Non-pigmented ciliary epithelial cell (primary cell): Measurements from ENCODE around the gene PPP1R13B.

Source experiments
- DNase-seq: peaks from one replicate; pipeline ENCODE4 v3.0.0-alpha.2; 2010; ENCODE audit warnings: low read depth

The PPP1R13B gene

DNA sequence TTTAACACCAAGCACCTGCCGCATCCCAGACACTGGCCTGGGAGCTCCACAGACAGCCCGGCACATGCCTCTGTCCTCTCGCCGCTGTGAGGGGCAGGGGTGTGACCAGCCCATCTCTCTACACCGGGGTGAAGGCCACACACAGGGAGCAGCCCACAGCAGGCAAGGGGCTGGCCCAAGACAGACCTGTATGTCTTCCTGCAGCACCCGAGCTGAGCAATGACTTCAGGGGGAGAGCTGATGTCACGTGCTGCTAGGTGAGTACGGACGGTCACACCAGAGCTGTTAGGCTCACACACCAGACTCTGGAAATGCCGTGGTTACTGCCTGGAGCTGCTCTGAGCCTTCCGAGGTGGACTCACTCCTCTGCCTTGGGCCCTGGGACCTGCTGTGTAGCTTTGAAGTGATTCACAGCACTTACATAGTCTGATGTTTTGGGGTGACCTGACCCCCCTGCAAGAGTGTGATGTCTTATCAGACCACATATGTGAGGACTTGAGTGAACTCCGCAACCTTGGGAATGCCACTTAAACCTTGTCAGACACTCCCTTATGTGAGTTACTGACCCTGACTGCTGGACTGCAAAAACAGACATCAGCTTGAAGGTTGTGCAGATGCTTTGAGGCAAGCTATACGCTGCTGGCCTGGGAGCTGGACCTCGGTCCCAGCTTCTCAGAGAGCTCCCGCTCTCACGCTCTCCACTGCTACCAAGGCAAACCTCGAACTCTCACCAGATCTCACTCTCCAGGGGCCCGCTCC, 133.9 kb downstream of the PPP1R13B start:
- no peak for DNase-seq

DNA sequence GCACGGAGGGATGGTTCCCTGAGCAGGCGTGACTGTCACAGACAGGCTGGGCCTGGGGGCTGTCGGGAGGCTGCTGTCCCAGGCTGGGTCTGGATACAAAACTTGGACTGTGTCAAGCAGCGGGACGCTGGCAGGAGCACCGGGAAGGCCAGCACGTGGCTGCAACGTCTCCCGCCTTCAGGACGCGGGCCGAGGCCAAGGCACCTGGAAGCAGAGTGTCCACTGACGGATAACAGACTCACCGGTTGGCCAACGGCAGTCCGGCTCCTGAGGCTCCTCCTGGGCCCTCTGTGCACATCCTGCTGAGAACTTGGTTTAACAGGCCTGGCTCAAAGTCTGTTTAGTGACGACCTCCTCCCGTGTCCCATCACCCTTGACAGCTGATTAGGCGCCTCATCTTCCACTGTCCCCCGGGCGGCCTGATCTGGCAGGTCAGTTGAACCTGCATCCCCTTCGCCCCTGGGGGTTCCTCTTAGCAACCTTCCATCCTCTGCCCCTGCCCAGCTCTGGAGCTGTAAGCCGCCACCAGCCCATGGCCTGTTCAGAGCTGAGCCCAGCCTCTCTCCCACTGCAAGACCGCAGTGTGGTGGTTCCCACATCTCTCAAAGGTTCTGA, 134.6 kb downstream of the PPP1R13B start:
- no peak for DNase-seq

DNA sequence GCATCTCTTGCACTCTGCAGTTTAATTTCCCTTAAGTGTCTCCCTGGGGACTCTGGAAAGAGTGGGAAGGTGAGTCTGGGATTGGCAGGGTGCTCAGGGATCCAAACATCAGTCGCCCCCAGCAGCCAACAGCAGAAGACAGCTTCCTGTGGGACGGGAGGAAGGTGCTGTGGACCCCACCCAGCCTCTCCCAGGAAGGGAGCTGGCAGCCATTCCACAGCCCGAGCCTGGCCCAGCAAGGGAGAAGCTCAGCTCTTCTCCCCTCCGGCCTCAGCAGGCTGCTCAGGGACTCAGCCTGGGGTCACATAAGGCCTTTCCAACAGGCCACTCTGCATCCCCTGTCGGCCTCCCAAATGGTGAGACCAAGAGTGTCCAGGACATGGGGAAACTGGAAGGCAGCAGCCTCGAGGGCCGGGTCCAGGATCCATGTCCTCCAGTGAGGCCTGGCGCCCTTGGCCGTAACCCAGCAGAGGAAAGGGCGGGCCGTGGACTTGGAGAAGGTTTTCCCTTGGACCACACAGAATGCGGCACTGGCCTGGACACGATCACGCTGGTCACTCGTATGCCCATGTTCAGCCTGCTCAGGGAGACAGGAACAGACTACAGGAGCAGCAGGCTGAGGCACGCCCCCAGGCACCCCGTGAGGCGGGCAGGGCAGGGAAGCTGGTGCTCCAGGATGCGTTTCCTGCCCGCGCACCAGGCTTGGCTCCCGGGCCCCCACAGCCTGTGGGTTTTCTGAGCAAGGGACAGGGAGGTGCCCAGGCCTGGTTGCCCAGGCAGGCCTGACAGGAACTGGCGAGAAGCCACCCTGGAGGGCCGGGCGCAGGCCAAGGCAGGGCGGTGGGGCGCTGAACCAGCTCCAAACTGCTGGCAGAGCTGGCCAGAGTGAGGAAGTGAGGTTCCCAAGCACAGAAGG, 135.6 kb downstream of the PPP1R13B start:
- DNase-seq = no peak

DNA sequence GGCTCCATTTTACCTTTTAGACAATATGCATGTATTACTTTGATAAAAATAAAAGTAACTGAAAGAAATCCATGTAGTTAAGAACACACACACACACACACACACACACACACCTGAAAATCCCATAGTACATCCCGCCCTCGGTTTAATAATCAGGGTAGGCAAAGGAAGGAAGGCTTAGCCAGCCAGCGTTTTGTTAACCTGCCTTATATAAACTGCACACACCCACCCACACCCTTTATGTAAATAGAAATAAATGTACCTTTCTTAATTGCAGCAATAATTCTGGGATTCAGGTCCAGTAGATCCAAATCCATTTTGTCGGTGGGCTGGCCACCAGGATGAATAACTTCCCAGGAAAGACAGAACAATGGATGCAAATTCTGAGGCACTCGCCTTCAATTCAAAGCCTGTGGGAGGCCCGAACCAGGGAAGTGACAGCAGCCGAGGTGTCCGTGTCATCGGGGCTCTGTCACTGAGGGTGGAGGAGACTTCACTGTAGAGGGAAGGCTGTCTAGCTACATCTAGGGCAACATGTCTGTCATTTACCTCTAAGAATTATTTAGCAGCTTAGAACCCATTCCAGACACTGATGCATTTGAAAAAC, 136.5 kb downstream of the PPP1R13B start:
- no peak for DNase-seq

DNA sequence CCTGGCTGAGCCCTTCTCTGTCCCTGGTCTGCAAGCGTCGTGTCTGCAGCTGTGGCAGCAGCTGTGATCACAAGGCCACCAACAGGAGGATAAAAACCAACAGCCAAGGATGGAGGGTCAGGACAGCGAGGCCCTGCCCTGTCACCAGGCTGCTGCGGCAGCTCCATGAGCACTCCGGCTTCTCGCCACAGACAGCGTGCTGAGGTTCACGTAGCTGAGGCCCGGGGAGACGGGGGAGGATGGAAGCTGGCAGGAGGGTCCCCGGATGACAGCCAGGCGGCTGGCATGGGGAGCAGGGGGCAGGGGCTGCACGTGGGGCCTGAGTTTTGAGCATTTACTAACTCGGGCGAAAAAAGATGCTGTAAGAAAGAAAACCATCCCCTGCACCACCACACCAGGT, 137.6 kb downstream of the PPP1R13B start:
- no peak for DNase-seq

DNA sequence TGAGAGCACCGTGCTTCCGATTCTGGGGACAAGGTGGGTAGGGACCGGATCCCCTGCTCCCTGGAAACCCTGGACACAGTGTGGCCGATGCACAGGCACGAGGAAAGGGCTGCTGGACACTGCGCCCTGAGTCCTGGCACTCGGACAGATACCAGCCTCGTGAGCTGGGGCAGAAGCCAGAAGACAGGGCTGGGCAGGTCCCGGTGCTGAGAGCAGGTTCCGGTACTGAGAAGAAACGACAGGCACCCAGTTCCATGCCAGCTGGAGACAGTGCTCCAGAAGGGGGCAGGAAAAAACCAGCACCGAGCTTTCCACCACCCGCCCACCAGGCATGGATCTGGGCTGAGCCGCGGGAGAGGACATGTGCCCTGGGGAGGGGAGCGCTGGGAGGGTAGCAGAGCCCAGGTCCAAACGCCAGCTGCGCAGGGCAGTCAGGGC, 138.6 kb downstream of the PPP1R13B start:
- DNase-seq = no peak

DNA sequence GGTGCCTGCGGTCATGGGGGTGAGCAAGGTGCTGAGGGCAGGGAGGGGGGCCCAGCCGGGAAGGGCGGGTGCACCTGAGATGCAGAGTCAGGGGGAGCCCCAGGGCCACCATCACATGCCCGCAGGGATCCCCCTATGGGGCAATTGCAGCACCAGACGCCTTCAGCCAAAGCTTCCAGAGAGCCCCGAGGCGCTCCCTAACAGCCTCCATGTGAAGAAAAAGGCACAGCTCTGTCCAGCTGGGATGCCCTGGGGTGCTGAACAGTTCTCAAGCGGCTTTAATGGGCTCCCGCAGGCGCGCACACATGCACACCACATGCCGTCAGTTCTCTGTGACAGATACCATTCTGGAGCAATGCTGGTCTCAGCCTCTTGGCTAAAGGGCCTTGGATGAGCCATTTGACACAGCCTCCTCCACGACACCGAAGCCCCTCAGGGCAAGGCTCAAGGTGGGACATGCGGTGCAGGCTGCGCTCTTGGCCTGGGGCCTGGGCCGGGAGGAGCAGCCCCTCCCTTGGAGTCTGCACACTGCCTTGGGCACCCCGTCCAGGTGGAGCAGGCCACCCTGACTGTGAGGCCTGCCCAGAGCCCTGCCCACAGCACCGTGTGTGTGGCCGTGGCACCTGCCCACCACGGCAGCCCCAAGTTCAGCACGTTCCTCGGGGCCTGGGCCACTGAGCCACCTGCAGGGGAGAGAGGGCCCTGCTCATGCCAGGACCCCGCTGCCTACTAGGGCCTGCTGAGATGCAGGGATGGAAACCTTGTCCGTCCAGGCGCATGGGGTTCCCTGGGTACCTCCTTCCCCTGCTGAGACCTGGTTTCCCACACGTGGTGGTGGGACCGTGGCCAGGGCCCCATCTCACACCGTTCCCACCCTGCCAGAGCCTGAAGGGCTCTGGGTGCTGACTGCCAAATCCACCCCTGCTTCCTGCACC, 139.8 kb downstream of the PPP1R13B start:
- DNase-seq = no peak

DNA sequence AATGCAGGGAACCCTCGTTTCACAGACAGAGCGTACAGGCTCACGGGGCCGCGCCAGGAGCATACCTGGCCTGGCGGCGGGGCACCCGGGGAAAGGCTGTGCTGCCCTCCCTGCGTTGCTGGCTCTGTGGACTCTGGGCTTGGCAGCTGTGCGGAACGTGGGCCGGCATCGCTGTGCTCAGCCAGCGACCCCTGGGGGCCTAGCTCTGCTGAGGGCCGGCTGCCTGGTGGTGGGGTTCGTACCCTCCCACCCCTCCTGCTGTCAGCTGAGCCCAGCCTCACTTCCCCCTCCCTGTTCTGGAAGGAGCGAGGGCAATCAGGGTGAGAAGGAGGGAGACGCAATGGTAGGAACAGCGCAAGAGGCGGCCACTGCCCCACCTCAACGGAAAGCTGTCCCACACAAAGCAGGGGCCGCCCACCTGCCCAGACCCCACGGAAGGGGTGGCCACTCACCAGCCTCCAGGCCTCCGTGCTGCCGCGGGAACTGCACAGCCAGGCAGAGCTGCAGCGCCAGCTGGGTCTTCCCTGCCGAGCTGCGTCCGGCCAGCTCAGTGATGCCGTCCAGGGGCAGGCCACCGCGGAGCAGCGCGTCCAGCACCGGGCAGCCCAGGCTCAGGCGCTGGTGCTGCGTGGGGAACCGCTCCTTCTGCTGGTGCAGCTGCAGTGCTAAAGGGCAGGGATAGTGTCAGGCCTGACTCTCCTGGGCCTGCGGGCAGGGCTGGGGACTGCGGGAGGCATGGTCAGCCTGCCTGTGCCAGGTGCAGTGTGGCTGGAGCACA, 140.6 kb downstream of the PPP1R13B start:
- DNase-seq = no peak

DNA sequence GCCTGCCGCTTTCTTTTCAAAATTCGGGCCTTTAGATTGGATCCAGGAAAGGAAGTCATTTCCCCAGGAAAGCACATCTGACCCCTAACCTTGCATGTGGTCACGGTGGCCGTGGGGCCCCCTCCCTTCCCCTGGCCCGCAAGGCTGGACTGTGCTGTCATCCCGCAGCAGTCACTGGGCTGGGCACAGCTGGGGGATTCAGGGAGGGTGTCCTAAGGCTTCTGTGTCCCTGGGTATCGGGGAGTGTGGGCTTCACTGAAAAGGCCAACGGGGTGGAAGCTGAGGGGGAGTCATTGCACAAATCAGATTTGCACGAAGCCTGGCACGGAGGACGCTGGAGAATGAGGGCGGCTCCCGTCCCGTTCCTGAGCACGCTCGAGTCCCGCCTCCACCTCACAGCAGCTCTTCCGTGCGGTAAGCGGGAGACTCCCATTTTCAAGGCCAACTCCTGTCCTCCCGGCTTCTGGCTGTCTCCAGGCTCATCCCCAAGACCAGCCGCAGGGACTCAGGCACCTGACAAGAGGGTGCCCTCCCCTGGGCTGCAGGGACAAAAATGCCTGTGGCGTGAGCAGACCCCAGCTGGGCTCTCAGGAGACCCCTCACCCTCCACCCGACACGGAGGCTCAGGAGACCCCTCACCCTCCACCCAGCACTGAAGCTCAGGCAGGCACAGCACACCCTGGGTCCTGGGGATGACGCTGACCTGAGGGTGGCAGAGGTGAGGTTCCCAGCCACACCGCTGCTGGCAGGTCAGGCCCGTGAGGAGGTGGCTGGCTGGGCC, 141.7 kb downstream of the PPP1R13B start:
- DNase-seq = no peak

DNA sequence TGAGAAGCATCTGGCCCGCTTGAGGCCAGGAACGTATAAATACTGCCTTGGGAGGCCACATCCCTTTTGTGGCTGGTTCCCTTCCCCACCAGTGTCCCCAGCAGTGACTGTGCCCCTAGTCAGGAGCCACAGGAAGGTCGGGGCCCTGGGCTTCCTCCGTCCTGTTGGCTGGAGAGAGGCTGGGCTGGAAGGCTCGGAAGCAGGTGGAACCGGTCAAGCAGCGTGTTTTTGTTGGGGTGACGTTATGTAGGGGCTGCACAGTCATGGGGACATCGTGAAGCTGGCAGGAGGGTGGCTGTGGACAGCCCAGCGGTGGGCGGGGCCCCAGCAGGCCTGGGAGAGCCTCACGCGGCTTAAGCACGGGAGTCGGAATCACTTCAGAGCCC, 142.3 kb downstream of the PPP1R13B start:
- DNase-seq = no peak

DNA sequence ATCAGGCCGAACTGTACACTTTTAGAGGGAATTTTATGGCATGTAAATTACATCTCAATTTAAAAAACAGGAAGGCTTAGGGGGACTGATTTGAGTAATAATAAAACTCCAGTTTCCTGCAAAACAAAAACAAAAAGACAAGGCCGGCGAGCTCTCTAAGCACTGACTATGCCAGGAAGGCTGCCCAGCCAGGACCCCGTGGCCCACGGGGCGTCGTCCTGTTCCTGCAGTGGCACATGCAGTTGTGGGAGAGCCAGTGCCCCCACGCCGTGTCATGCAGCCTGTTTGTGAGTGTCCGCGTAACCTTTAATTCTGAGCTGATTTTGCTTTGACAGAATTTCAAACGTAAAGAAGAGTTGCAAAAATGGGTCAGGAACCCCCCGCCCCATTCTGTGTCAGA, 142.7 kb downstream of the PPP1R13B start:
- DNase-seq = no peak

DNA sequence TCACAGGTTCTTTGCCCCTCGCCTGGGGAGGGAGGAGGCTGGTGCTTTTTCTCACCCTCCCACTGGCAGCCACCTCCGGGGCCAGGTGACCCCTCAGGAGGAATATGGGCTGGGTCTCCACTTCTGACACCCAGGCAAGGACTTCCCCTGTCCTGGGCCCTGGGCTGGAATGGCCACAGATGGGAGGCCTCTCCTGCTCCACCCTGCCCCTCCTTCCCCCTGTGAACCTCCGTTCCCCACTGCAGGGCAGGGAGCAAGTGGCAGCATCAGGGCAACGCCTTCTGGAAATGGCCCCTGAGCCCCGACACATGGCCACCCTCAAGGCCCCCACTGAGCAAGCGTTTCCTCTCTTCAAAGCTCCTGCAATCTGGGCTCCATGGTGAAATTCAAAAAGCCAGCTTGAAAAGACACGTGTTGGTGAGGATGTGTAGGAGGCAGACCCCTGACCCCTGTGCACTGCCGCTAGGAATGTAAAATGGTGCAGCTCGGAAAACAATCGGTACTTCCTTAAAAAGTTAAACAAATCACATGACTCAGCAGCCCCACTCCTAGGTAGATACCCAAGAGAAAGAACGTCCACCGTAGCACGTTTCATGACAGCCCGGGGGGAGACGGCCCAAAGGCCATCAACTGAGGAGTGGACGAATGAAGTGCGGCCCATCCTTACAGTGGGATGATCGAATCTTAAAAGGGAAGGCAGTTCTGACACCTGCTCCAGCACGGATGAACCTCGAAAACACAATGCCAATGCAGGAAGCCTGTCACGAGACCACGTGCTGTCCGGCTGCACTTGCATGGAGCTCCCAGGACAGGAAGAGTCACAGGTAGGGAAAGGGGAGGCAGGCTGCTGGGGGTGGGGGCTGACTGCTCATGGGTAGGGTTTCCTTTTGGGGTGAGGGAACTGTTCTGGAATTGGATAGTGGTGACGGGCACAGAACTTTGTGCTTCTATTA, 143.7 kb downstream of the PPP1R13B start:
- no peak for DNase-seq

DNA sequence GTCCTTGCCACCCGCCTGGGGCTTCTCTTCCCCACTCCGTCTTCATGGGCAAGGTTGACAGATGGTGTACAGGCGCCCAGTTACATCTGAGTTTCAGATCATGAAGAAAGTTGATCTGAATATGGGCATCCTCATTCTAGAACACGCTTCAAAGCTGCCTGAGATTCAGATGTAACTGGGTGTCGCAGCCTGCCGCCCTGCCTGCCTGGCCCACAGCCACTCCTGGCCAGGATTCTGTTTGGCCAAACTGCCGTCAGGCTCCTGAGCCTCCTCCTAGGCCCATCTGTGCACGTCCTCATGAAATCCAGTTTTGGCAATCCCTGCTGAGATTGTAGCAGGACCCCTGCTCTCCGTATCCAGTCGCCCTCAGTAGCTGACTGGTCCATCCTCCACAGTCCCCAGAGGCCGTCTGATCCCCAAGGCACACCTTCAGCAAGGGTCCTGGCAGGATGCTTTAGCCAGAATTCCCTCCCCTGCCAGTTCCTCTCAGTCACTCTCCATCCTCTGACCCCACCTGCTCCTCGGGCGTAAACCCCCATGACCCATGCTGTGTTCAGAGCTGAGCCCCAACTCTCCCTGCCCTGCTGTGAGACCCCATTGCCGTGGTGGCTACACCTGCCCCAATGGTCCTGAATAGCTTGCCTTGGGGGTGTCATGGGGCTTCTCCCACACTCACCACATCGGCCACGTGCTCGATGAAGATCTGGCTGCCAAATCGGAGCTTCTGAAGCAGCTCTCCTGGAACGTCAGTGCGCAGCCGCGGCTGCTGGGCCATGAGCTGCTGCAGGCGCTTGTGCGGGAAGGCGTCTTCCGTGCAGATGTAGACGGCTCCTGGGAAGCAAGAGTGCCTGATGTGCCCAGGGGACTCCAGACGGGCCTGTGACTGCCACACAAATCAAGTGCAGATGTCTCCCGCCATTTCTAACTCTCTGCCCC, 144.6 kb downstream of the PPP1R13B start:
- DNase-seq = no peak

DNA sequence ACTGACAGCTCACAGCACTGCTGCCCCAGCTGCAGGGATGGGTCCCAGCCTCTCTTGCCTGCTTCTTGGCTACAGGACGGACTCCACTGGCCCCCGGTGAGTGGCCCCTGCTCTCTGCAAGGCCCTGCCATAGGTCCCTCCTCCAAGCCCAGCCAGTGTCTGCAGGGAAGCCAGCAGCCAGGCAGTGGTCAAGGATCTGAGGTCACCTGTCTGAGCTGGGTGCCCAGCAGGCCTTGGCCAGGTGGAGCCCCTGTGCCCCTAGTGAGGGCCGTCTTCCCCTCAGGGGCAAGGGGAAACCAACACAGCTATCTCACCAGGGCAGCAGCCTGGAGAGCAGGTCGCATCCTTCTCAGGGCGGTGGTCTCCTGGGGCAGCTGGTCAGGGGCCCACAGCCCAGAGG, 145.3 kb downstream of the PPP1R13B start:
- no peak for DNase-seq

DNA sequence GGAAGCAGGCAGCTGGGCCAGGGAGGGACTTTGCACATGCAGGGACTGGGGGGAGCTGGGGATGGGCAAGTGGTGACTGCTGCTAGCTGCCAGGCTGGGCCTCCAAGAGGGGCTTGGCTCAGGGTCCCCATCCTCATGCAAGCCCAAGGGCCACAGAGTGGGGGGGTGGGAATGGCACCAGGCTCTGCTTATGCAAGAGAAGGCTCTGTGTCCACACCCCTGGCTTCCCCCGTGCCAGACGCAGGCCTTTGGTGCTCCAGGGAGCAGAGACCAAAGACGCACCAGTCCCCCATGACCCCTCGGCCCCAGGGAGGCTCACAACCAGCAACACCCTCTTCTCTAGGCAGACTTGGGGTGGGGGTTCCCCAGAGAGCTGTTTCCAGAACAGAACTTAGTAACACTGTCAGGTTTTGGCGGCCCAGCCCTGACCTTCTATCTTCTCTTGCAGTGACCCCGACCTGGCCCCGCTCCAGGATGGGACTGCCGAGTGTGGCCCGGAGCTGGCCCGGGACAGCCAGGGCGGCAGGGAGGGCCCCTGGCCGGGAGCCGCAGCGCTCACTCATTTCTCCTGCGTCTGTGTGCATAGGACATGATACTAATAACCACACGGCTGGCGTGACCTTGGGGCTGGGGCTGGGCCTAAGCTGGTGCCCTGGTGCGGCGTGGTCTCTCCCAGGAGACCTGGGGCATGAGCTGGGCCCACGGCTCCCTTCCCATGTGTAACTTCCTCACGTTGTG, 146.5 kb downstream of the PPP1R13B start:
- DNase-seq = no peak

DNA sequence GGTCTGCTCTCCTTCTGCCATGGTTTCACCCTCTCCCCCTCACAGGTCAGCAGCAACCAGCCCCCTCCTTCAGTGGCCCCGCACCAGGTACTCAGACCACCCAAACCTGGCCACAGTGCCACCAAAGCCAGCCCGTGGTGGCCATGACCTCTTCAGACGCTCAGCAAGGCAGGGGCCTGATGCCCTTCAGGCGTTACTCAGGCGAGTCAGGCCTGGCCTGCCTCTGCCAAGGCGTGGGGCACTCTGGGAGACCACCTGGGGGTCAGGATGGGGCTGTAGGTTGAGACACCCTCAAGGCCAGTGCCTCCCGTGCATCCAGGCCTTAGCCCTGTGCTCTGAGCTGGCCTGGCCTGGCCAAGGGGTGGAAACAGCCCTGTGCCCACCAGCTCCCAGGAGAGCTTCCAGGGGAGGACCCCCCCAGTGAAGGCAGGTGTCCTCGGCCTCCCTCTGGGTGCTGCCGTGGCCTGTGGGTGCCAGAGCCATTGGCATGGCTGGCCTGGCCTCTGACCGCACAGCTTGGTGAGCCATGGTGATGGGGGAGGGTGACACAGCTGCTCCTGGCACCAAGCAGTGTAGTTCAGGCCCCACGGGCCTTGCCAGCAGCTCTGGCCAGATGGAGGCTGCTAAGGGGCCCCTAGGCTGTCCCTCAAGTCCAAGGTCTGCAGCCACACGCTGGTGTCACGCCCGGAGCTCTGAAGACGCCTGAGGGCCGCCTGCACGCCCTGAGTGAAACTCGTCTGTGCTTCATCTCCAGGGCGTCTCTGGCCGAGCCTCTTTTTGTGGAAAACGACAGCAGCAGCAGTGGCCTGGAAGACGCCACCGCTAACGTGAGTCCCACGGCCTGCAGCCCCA, 147.2 kb downstream of the PPP1R13B start:
- DNase-seq = no peak
